ENCODE data around the gene SLC4A2.

The SLC4A2 gene

DNA sequence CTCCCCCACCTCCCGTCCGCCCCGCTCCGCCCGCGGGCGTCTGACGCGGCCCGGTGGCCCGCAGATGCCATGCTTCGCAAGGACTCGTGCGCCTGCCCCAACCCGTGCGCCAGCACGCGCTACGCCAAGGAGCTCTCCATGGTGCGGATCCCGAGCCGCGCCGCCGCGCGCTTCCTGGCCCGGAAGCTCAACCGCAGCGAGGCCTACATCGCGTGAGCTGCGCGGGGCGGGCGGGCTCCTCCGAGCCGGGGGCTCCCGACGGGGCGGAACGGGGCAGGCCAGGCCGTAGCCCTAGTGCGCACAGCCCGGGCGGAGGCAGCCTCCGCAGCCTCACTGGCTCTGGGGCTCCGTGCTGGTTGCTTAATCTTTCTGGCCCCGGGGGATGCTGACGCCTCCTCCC lies 8.3 kb upstream of the SLC4A2 start:
- Histone ChIP-seq H3K27ac (no peak overlapping the region), H3K27me3 (ENCODE audit: insufficient read depth, low read depth, severe bottlenecking) (no peaks in the 10 kb centered on the region), H3K36me3 (no peaks in the 10 kb centered on the region; the same call in 1 of the 2 replicates), H3K4me3 (ENCODE audit: low read depth, low read length) (no peak overlapping the region), H3K9me3 (ENCODE audit: severe bottlenecking) (no peaks in the 10 kb centered on the region)
- TF ChIP-seq, protein P1, sequence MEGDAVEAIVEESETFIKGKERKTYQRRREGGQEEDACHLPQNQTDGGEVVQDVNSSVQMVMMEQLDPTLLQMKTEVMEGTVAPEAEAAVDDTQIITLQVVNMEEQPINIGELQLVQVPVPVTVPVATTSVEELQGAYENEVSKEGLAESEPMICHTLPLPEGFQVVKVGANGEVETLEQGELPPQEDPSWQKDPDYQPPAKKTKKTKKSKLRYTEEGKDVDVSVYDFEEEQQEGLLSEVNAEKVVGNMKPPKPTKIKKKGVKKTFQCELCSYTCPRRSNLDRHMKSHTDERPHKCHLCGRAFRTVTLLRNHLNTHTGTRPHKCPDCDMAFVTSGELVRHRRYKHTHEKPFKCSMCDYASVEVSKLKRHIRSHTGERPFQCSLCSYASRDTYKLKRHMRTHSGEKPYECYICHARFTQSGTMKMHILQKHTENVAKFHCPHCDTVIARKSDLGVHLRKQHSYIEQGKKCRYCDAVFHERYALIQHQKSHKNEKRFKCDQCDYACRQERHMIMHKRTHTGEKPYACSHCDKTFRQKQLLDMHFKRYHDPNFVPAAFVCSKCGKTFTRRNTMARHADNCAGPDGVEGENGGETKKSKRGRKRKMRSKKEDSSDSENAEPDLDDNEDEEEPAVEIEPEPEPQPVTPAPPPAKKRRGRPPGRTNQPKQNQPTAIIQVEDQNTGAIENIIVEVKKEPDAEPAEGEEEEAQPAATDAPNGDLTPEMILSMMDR (IDR thresholded peaks at IDR 0.05; ENCODE audit: low read depth, low read length): no peak
- DNase-seq: no peak

DNA sequence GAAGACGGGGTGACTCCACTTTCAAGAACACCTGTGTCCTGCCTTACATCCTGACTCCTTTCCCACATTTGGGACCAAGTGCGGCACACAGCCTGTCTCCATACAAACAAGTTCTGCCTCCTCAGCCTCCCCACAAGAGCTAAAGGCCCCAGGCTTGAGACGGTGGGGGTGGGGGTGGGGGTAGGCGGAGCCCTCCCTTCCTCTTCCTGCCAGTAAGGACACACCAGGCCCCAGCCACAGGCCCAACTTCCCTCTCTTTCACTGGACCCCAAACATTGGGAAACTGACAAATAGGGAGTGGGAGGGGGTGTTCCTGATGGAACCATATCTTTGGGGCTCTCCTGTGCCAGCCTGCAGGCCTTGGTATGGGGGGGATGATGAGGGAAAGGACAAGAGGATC lies 6.3 kb upstream of the SLC4A2 start:
- DNase-seq: no peak
- Histone ChIP-seq H3K9me3 (ENCODE audit: severe bottlenecking) (no peaks in the 10 kb centered on the region), H3K27ac (no peak overlapping the region), H3K36me3 (no peaks in the 10 kb centered on the region; the same call in 1 of the 2 replicates), H3K27me3 (ENCODE audit: insufficient read depth, low read depth, severe bottlenecking) (no peaks in the 10 kb centered on the region), H3K4me3 (ENCODE audit: low read depth, low read length) (no peak overlapping the region)
- TF ChIP-seq, protein P1 (IDR thresholded peaks at IDR 0.05; ENCODE audit: low read depth, low read length): no peak

DNA sequence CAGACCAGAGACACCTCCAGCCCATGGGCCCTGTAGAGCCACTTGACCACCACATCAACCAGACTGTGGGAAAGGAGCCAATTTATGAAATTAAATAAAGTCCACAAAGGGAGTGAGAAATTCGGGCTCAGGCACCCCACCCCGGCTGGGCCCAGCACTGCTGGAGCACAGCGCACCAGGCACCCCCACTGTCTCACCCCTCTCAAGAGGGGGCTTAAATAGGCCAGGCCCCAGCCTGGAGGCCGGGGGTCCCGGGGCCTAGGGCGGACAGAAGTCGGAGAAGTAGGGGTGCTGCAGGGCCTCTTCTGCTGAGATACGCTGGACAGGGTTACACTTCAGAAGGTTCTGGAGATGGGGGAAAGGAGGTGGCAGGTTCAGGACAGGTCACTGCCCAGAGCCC lies 5.6 kb upstream of the SLC4A2 start:
- TF ChIP-seq, protein P1 (IDR thresholded peaks at IDR 0.05; ENCODE audit: low read depth, low read length): no peak
- Histone ChIP-seq H3K27ac (no peak overlapping the region), H3K4me3 (ENCODE audit: low read depth, low read length) (no peak overlapping the region), H3K36me3 (no peaks in the 10 kb centered on the region; the same call in 1 of the 2 replicates), H3K9me3 (ENCODE audit: severe bottlenecking) (no peaks in the 10 kb centered on the region), H3K27me3 (ENCODE audit: insufficient read depth, low read depth, severe bottlenecking) (no peaks in the 10 kb centered on the region)
- no peak for DNase-seq

DNA sequence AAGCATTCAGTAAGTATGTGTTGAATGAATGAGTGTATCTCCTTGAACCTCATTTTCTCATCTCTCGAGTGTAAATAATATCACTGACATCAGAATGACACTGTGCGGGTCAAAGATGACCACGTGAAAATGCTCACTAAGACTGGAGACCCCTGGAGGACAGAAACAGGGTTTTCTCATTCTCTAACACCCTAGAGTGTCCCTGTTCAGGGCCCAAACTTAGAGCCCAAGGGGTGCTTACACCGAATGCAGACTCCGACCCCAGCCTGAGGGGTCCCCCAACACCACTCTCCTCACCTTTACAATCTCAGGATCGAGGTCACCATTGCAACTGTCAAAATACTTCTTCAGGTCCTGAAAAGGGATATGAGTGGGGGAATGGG lies 3.1 kb upstream of the SLC4A2 start:
- TF ChIP-seq, protein P1 (IDR thresholded peaks at IDR 0.05; ENCODE audit: low read depth, low read length): no peak
- H3K36me3 ChIP-seq: no peaks in the 10 kb centered on the region; the same call in 1 of the 2 replicates
- no peaks in the 10 kb centered on the region for H3K9me3 ChIP-seq (ENCODE audit: severe bottlenecking)
- no peak overlapping the region for H3K27ac ChIP-seq
- H3K4me3 ChIP-seq (ENCODE audit: low read depth, low read length): no peak overlapping the region
- no peaks in the 10 kb centered on the region for H3K27me3 ChIP-seq (ENCODE audit: insufficient read depth, low read depth, severe bottlenecking)
- DNase-seq: no peak

DNA sequence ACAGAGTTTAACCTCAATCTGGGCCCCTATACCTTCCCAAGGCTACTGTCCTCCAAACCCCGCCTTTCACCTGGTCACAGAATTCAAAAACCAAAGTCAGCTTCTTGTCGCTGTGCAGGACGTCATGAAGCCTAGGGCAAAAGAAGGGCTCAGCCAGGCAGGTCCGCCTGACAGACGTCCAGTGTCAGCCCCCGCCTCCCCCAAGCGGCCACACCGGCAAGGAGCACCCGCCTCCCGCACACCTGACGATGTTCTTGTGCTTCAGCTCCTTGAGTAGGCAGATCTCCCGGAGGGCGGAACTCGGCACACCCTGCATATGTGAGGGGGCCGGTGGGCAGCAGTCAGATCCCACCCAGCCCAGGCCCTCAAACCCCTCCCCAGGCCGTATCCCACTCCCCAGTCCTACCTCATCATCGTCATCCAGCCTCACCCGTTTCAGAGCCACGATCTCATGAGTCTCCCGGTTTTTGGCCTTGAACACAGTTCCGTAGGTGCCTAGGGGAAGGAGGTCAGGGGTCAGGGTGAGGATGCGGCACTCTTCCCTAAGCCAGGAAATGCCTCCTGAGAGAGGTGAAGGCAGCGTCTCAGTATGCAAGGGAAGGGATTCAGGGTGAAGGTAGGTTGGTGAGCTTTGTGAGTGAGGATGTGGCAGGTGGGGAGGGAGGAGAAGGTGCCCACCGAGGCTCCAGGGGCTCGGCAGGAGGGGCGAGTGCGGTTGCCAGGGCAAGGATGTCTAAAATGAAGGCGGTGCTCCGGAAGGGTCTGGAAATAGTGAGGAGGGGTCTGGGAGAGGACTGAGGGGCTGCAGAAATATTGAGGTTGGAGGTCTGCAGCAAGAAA lies 2.5 kb upstream of the SLC4A2 start:
- TF ChIP-seq, protein P1 (IDR thresholded peaks at IDR 0.05; ENCODE audit: low read depth, low read length): 0 out of 2 replicates have a peak, but pooled peaks have one; percentile 21
- Histone ChIP-seq H3K27me3 (ENCODE audit: insufficient read depth, low read depth, severe bottlenecking) (no peaks in the 10 kb centered on the region), H3K4me3 (ENCODE audit: low read depth, low read length) (peak overlapping the region; percentile 76), H3K27ac (no peak overlapping the region), H3K9me3 (ENCODE audit: severe bottlenecking) (no peaks in the 10 kb centered on the region), H3K36me3 (peaks cover 3% of the 10 kb centered on the region)
- peak; percentile 65 for DNase-seq
